Lower leg skin (tissue), 4 donors: ENCODE data around the gene CST5. TPM values are rescaled to one million over a fixed set of nuclear protein-coding genes. Genes with fewer than 3 reads are reported as not detected.

Experiments used
- DNase-seq, 2 donors: peaks; one replicate each; pipeline ENCODE4 v3.0.0-alpha.2; 2019; ENCODE audit warnings: low spot score in 2 of 2
- H3K4me3 ChIP-seq: fragments of 200-600 bp; sonication (generic); 2 replicates; pipeline ENCODE4 v1.5.1; 2017; ENCODE audit warnings: mild to moderate bottlenecking, low read depth; ENCODE audit not compliant: poor library complexity, severe bottlenecking
- POLR2A ChIP-seq, 2 donors: fragments of 450-650 bp; IDR thresholded peaks; one replicate each; pipeline ENCODE4 v1.6.1; 2016 to 2017; ENCODE audit warnings: antibody characterized with exemption in 2 of 2, mild to moderate bottlenecking in 1 of 2, moderate library complexity in 1 of 2
- WGBS, 2 donors: methylation state at CpG; one replicate each; pipeline ENCODE4 v1.1.5; 2018; 5-methylcytosine and 5-hydroxymethylcytosine counted together
- intact Hi-C: fragments of 100-400 bp; cut with DNase I; formaldehyde crosslinking; loops from one replicate; pipeline ENCODE4 v1.15.0; 2023; ENCODE audit warnings: low total_unique reads
- total RNA-seq, 4 donors: library from RNA; depleted of rRNA; stranded (reverse); fragments of >200 nt; gene quantifications; one replicate each; pipeline ENCODE4 v1.1.0, GENCODE V29; 2016
- TF ChIP-seq, protein P1 (sequence below), 3 donors: fragments of 450-650 bp; IDR thresholded peaks; one replicate each; pipeline ENCODE4 v1.5.1; 2016; ENCODE audit warnings: antibody characterized with exemption in 3 of 3, mild to moderate bottlenecking in 3 of 3, moderate library complexity in 2 of 3

The CST5 gene, protein sequence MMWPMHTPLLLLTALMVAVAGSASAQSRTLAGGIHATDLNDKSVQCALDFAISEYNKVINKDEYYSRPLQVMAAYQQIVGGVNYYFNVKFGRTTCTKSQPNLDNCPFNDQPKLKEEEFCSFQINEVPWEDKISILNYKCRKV
- total RNA-seq: not detected

DNA sequence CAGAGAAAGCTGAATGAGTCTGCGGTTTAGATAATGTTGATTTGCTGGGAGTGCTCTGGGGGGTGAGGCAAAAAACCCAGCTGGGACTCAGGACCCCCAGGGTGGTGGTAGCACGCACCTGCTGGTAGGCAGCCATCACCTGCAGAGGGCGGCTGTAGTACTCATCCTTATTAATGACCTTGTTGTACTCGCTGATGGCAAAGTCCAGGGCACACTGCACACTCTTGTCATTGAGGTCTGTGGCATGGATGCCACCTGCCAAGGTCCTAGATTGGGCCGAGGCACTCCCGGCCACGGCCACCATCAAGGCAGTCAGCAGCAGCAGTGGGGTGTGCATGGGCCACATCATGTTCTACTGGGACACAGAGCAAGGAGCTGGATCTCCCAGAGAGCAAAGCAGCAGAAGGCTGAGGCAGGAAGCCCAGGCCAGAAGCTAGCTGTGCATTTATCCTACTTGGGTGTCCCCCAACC, at the start of gene CST5:
Gene CST5, minus strand, starts transcription at position 421 of the 471 bp plus-strand sequence. Its CDS starts 72 bp downstream, at position 349.
- TF ChIP-seq POLR2A (IDR thresholded peaks at IDR 0.05): no peak
- TF ChIP-seq, protein P1, sequence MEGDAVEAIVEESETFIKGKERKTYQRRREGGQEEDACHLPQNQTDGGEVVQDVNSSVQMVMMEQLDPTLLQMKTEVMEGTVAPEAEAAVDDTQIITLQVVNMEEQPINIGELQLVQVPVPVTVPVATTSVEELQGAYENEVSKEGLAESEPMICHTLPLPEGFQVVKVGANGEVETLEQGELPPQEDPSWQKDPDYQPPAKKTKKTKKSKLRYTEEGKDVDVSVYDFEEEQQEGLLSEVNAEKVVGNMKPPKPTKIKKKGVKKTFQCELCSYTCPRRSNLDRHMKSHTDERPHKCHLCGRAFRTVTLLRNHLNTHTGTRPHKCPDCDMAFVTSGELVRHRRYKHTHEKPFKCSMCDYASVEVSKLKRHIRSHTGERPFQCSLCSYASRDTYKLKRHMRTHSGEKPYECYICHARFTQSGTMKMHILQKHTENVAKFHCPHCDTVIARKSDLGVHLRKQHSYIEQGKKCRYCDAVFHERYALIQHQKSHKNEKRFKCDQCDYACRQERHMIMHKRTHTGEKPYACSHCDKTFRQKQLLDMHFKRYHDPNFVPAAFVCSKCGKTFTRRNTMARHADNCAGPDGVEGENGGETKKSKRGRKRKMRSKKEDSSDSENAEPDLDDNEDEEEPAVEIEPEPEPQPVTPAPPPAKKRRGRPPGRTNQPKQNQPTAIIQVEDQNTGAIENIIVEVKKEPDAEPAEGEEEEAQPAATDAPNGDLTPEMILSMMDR (IDR thresholded peaks at IDR 0.05): no peak
- intact Hi-C loops: no loop called here
- DNase-seq: no peak
- 91 to 95% methylated on average over 6 to 7 of the region's 7 CpGs for WGBS, 2 donors
- H3K4me3 ChIP-seq: no peak within 1 kb of the TSS

DNA sequence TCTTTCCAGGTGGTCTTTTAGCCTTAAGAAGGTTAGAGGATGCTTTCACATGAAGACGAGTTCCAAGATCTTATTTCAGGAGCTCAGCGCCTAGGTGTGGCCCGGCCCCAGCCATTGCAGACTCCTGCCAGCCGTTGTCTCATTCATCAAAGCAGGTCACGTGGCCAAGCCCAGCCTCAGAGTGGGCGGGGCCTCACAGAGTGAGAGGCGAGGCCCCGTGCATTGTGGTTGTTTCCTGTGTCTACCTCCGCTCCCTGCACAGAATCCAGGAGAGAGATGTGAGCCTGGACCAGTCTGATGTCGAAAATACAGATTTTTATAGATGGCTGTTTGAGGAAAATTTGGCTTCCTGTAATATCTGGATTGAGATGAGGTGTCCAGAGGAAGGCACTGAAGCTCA, 49.2 kb upstream of the CST5 start:
- TF ChIP-seq, protein P1 (IDR thresholded peaks at IDR 0.05): no peak
- no peak overlapping the region for H3K4me3 ChIP-seq
- intact Hi-C loops: no loop called here
- WGBS, 2 donors: 74 to 75% methylated on average over 10 of the region's 10 CpGs
- DNase-seq: no peak

DNA sequence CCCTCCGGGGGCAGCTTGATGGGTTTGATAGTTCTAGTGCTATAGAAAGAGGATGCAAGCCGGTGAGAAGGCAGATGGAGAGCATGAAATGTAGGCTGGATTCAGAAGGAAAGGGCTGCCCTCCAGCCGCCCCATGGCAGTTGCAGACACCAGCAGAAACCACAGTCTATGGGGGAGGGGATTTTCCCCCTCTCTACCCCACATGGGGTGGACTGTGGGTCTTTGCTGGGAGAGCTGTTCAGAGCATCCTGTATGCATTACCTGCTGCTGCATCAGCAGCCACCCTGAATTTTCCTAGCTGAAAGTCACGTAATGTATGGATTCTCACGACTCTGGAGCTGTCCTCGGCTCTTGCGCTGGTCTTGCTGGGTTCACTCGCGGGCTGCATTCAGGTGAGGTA, 48.8 kb upstream of the CST5 start:
- no peak for DNase-seq
- H3K4me3 ChIP-seq: no peak overlapping the region
- TF ChIP-seq POLR2A (IDR thresholded peaks at IDR 0.05): no peak
- TF ChIP-seq, protein P1 (IDR thresholded peaks at IDR 0.05): no peak
- 89 to 95% methylated on average over 9 of the region's 9 CpGs for WGBS, 2 donors
- intact Hi-C loops: no loop called here

DNA sequence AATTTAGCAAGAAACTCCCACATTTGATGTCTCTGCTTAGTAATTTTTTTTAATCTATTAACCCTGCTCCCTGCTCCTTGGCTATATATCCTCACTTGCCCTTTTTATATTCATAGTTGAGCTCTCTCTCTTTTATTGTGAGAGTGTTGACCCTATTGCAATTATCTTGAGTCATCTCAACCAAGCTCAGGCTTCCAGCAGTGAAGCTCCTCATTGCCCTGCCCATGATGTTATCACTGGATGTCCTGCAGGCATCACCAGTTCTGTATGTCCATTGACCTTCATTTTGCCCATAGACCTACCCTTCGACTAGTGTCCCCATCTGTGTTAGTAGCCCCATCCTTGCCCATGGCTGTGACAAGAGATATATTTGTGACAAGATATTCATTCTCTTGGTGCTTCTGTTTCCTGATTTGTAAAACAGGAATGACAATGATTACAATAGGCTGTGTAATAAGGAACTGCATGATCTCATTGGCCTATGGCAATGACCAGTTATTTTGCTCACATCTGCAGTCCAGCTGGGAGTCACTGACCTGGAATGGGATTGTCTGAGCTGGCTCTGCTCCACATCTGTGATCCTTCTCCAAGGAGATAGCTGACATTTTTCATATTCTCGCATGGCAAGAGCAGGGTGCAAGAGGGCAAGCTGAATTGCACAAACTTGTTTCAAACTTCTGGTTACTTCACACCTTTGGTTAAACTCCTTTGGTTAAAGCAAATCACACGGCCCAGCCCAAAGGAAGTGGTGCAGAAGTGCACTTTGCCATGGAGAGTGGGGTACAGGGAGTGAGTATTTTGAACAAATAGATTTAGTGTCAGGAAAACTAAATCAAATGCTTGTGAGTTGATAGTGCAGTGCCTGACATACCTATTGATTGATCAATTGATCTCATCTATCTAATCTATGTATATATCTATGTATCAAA, 47.7 kb upstream of the CST5 start:
- no peak overlapping the region for H3K4me3 ChIP-seq
- TF ChIP-seq, protein P1 (IDR thresholded peaks at IDR 0.05): no peak
- TF ChIP-seq POLR2A (IDR thresholded peaks at IDR 0.05): no peak
- intact Hi-C loops: no loop called here
- no peak for DNase-seq
- WGBS, 2 donors: 44 to 54% methylated on average over 3 of the region's 3 CpGs

DNA sequence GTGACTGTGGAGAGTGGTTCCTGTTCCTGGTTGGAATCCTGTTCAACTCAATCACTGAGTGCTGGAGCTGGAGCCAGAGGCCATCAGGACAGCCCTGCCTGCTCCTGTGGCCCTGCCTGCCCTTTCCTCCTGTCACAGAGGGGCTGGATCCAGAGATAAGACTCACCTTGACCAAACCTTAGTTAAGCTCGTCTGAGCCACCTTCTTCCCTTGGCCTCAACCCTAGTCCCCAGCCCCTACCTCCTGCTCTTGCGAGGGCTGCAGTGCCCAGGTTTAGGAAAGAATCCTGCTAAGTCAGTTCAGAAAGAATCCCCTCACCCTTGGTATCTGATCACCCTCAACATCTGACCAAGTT, 47.0 kb upstream of the CST5 start:
- 79 to 96% methylated on average over 2 of the region's 2 CpGs for WGBS, 2 donors
- no peak for TF ChIP-seq POLR2A (IDR thresholded peaks at IDR 0.05)
- TF ChIP-seq, protein P1 (IDR thresholded peaks at IDR 0.05): no peak
- intact Hi-C loops: no loop called here
- no peak overlapping the region for H3K4me3 ChIP-seq
- DNase-seq: no peak
